CD4-positive, alpha-beta T cell treated with Interleukin-4 for 4 hours (primary cell): ENCODE measurements around the gene SHCBP1L.

Experiments used
- DNase-seq: peaks from one replicate; pipeline ENCODE4 v3.0.0-alpha.2; 2020

Gene SHCBP1L

DNA sequence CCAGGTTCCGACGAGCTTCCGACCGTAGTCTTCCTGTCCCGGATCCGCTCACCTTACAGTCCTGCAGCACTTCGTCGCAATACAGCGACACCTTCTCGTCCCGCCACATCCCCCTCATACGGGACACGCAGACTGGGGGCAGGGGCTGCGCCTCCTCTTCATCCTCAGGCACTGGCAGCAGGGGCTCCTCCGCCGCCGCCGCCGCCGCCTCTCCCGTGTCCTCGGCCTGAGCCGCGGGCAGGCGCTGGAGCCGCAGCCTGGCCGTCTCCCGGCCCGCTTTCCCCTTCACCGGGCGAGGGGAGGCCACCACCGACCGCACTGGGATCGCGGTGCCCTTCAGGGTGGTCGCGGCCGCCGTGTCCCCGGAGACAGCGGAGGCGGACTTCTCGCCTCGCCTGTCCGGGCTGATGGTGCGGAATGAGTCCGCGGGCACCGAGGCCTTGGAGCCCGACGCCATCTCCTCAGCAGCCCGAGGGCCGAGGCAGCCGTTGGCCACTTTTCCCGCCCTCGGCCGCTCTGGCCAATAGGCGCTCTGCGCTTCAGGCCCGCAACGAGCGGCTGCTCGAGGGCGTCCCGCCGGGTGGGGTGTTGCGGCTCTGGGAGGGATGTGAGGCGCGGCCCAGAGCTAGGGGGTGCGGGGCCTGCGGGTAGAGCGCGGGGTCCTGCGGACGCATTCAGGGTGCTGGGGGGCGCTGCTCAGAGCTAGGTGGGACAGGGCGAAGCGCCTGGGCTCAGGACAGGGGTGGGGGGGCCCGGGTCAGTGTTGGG, at the start of gene SHCBP1L:
SHCBP1L (minus strand) TSS at position 490 of the 768 bp plus-strand sequence; CDS start at position 457, 33 bp downstream.
- DNase-seq, result no peak

DNA sequence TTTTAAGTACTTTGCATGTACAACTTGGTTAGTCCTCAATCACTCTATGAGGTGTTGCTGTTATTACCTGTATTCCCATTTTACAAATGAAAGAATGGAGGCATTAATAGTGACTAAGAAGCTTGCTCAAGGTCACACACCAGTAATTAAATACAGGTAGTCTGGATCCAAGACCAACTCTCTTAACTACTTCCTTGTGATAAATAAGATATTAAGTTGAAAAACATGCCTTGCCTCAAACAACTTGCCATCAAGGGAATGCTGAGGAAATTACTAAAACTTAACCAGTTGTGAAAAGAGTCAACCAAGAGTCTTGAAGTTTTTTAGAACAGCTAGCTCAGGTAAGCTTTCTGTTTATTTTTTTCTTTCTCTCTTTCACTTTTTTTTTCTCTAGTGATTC, 49.3 kb upstream of the SHCBP1L start:
- no peak for DNase-seq

DNA sequence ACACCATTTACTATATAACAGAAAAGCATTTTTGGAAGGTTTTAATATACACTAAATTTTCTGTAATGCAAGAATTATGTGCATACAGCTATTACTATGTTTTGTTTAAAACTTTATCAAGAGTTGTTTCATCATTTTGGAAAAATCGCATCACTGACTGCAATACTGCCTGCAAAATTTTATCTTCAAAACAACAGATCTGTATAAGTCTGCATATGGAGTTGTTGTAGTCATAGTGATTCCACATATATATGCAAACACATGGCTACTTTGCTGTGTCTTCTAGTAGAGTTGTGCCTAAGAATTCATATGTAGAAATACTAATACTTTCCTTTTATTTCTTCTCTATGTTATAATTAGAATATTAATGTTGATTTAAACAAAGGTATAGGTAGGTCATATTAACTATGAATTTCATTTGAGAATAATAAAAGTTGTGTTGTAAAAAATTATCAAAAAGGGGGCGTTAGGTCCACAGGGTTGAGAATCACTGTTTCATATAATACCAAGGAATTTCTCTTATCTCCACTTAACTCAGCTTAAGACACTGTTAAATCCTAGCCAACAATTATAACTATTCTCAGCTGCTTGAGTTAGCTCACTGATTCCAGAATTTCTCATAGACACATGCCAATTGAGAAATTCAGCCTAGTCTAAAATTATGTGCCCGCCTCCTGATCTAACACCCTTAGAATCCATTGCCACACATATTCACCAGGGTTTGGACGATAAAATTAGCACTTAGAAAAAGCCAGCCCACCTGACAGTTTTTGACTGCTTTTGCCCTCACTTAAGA, 47.4 kb upstream of the SHCBP1L start:
- no peak for DNase-seq

DNA sequence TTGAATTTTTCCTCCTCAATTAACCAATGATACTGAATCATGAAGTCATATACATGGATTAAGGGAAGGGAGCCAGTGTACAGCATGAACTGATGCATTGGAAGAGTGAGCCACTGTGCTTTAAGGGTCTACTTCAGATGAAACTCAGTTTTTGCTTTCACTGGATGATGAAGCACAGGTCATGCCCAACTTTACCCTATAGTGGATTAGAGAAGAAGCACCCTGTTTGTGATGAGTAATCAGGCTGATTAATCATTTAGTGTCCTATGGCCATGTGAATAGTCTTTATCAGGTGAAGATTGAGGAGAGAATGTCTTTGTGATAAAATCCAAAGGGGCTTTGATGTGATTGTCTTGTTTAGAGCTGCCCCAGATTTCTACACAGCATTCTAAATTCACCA, 45.5 kb upstream of the SHCBP1L start:
- no peak for DNase-seq

DNA sequence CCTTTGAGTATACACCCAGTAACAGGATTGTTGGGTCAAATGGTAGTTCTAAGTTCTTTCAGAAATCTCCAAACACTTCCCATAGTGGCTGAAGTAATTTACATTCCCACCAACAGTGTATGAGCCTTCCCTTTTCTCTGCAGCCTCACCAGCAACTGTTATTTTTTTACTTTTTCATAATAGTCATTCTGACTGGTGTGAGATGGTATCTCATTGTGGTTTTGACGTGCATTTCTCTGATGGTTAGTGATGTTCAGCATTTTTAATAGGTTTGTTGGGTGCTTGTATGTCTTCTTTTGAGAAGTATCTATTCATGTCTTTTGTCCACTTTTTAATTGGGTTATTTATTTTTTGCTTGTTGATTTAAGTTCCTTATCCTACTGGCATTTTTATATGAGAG, 43.9 kb upstream of the SHCBP1L start:
- no peak for DNase-seq

DNA sequence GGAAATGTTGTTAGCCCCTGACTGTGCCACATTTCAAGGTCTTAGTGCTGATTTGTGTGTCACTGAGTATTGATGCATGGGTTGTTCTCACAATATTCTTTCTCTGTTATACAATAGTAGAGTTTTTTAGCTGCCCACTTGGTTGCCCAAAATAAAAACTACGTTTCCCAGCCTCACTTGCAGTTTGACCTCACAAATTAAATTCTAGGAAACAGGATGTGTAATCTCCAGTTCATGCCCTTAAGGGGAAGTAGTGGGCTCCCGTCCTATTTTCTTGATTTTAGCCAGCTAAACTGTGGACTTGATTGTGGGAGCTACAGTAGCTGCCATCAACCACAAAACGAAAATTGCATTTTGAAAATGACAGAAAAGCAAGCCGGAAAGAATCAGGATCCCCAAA, 42.9 kb upstream of the SHCBP1L start:
- no peak for DNase-seq

DNA sequence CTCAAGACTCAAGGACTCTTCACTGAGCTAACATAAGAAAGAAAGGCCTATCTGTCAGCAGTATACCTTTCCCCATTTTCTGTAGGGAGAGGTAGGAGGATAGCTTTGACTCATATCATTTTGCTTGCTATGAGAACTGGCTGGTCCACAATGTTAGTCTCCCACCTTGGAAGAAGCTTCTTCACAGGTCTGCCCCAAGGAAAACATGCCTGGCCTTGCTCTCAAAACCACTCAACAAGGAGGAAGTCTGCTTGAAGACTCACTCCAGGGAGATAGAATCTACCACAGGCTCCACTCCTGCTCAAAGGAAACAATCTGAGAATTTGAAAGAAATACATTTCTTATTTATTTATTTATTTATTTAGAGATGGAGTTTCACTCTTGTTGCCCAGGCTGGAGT, 40.8 kb upstream of the SHCBP1L start:
- no peak for DNase-seq

DNA sequence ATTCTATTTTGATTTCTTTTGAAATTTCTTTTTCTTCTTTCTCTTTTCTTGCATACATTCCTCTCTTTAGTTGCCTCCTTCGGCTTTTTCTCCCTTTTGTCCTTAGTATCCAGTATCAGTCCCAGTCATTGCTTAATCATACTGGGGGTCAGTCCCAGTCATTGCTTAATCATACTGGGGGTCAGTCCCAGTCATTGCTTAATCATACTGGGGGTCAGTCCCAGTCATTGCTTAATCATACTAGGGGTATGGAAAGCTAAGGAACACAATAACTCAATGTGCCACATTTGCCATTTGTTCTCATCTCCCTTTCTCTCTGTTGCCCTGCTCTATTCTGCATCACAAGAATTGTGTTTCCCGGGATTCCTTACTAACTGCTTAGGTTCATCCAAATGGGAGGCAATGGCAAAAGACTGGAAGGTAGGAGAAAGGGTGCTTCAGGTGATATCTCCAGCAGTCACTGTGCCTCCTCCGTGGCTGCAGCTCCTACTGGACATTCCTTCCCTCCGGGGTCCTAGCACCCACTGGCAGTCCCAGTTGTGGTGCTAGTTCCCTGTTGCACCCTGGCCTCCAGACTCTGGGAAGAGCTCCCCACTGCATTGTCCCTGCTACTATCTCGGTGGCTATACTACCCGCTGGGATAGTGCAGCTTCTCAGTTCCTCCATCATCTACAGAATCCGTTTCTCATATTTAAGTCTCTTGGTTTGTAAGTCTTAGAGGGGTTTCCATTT, 37.6 kb upstream of the SHCBP1L start:
- no peak for DNase-seq

DNA sequence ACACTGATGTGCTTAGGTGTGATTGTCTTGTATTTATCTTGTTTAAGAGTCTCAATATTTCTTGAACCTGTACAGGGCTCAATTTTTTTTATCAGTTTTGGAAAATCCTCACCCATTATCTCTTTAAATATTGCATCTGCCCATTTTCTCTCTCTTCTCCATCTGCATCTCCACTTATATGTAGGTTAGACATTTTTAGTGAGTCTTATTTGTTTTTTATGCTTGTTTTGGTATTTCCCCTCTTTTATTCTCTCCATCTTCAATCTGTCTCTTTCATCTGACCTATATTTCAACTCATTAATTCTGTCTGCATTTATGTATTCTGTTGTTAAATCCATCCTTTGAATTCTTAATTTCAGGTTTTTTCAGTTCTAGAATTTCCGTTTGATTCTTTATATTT, 32.9 kb upstream of the SHCBP1L start:
- no peak for DNase-seq

DNA sequence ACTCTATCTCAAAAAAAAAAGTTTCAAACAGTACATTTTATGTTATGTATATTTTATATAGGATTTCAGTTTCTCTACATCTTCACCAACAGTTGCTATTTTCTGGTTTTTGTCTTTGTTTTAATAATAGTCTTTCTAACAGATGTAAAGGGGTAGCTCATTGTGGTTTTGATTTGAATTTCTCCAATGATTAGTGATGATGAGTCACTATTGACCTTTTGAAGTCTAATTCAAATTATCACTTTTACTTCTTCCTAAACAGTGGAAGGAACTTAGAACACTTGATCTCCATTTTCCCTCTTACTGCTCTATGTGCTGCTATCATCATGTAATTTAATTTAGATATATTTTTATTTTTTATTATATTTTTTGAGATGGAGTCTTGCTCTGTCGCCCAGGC, 31.7 kb upstream of the SHCBP1L start:
- DNase-seq, result no peak

DNA sequence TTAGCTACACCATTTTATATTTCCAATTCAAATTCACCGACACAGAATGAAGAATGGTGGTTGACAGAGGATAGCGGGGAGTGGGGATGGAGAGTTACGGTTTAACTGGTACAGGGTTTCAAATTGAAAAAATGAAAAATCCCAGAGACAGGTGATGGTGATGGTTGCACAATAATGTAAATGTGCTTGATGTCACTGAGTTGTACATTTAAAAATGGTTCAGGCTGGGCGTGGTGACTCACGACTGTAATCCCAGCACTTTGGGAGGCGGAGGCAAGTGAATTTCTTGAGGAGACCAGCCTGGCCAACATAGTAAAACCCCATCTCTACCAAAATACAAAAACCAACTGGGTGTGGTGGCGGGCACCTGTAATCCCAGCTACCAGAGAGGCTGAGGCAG, 31.2 kb upstream of the SHCBP1L start:
- DNase-seq, result no peak

DNA sequence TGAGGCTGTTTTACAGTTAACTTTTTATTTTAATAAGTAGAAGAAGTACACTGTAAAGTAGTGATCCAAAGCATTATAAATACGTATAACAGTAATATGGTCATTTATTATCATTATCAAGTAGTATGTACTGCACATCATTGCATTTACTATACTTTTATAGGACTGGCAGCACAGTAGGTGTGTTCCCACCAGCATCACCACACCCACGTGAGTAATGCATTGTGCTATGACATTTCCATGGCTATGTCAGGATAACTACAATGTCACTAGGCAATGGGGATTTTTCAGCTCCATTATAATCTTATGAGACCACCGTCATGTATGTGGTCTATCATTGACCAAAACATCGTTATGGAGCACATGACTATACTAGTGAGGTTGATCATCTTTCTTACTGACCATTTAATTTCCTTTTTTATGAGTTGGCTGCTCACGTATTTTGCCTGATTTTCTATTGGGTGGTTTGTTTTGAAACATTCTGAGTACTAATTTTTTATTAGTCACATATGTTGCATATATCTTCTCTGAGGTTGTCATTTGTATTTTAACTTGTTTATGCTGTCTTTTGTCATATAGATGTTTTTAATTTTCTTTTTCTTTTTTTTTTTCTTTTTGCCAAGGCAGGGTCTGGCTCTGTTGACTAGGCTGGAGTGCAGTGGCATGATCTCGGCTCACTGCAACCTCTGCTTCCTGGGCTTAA, 25.3 kb upstream of the SHCBP1L start:
- no peak for DNase-seq

DNA sequence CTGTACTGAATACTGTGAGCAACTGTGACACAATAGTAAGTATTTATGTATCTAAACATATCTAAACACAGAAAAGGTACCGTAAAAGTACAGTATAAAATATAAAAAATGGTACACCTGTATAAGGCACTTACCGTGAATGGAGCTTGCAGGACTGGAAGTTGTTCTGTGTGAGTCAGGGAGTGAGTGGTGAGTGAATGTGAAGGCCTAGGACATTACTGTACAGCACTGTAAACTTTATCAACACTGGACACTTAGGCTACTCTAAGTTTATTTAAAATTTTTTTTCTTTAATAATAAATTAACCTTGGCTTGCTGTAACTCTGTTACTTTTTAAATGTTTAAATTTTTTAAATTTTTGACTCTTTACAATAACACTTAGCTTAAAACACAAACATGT, 24.5 kb upstream of the SHCBP1L start:
- DNase-seq, result no peak

DNA sequence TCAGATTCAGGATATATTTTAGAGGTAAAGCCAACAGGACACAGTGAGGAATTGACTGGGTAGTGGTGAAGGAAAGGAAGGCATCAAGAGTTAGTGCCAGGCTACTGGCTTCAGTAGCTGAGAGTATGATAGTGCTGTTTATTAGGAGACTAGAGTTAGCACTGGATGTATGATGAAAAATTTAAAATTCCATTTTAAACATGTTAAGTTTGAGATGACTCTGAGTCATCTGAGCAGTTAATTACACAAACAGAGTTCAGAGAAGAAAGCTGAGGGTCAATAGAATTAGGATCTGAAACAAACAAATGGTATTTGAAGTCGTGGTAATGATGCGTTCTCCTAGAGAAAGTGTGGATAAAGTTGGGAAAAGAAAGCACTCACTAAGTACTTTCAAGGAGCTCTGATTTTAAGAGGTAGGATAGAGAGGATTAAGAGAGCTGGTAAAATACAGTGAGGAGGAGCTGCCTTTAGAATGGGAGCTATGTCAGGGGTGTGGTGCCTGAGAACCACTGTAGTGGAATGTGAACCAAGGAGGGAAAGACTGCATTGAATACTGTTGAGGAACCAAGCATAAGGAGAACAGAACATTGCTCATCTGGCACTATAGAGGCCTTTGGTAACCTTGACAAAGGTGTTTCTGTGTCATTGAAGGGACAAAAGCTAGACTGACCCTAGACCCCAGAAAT, 21.7 kb upstream of the SHCBP1L start:
- DNase-seq, result no peak

DNA sequence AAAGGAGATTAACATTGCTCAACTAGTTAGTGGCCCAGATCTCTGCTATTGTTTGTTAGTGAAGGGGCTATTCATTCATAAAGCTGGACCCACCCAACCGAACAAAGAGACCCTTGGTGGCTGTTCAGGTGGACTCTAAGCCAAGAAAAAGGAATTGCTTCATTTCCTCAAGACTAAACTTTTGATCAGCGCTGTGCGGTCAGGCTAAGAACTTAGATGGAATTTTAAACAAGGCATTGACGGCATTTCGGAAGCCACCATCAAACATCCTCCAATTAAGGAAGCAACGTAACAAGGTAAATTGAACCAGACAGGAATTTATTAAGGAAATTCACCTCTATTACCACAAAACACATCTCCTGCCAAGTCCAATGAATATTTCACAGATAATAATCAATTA, 19.9 kb upstream of the SHCBP1L start:
- DNase-seq, result no peak

DNA sequence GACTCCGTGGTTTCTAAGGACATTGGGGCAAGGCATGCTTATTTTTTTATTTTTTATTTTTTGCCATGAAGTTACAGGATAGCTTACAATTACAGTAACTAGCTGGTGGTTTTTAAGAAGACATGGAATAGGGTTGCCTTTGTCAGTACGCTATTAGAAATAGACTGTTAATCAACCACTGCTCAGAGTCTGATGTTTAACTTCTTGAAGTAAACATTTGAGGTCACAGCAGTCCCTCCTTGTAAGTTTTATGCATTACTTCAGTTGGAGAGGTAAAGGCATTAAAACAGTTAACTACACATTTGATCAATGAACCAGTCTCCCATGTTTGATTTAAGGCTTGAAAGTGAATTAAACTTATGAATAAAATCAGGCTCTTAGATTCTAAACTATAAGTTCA, 19.3 kb upstream of the SHCBP1L start:
- no peak for DNase-seq

DNA sequence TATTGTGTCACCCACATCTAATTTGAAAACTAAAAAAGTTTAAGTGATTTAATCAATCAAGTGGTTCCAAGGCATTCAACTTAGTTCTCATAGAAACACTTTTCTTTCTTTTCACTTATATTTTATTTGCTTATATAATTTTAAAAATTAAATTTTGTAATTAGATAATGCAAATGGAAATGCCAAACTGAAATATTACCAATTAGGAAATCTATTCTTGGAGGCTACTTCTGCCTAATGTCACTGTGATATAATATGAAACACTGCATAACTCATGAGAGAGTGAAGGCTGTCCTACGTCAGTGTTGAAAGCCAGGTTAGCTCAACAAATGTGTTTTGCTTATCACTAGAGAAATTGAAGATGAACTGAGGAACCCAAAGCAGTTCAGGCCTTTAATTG, 18.3 kb upstream of the SHCBP1L start:
- no peak for DNase-seq

DNA sequence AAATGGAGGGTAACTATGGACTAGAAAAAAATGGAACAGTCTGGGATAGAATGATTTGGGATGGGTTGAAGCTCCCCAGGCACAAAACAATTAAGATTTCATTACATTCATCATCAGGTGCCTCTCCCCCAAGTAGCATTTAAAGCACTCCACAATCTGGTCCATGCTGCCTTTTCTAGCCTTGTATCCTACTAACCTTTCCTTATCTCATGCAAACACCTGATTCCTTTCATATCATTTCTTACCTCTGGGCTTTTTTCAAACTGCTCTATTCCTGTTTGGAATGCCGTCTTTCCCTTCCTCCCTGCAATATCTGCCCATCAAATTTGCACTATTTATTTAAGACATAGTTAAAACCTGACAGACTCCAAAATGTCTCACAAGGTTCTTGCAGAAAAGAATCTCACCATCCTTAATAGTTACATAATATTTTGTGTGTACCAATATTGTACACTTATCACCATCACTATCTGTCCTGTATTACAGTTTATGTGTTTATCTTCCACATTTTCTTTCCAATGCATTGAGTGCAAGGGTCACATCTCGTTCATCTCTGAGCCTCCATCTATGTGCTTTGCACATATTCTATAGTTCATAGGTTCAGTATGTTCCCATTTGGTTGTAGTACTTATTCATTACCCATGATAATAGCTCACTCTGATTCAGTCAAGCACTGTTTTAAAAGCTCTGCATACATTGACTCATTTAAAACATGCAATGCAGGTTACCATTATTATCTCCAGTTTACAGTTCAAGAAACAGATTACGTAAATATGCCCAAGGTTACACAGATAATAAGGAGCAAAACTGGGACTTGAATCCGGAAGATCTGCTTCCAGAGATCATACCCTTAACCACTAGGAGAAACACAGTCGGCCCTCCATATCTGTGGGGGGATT, 16.1 kb upstream of the SHCBP1L start:
- no peak for DNase-seq

DNA sequence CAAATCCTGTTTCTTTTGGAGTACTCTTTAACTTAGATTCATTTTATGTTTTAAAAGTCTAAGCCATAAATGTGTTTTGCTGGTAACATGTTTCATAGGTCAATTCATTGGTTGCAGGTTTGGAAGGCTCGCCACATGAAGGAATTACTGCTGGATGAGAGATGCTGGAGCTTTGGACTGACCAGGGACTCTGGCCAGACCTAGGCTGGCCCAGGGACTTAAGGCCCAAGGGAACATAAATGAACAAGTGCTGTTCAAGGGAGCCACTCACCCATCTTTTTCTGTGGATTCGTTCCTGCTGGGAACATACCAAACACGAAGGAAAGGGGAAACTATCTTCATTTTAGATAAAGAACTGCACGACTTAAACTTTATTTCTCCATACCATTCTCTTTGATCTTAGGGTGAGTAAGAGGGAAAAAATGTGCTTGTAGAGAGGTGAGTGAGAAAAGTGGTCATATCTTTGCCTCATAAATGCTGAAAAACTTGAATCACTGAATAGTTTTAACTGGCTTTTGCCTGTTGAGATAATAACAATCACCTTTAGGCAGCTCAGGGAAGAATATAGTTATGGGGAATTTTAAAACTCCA, 15.3 kb upstream of the SHCBP1L start:
- DNase-seq, result no peak

DNA sequence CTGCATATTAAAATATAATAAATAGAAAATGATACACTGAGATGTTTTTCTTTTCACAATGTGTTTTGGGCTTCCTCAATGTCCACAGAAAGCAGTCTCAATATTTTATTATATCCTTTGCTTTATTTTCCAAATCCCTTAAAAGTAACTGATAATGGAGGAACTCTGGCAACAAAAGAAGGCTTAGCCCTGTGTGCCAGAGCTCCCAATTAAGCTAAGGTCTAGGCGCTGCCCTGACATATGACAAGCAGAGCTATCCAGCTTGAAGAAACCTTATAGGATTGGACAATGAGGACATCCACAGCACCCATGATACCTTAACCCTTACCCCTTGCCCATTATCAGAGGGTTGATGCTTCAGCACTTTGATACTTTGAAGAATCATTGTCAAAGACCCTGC, 12.9 kb upstream of the SHCBP1L start:
- no peak for DNase-seq

DNA sequence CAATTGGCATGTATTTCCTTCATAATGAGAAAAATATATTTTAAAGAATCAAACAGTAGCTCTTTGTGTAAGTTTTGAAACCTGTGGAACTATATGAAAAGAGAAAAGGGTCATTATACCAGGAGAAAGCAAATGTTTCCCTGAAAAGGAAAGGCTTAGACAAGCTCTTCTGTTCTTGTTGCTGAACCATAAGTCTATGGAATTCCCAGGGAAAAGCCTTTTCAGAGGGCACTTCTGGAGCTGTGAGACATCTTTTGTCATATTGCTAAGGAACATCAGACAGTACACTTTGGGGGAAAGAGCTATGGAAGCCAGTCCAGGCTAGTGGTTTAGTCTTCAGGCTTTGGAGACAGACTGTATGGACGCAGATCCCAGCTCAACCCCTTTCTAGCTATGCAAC, 12.1 kb upstream of the SHCBP1L start:
- DNase-seq, result no peak
